ENCODE data around the gene KIF15. TPM values are rescaled to one million over a fixed set of nuclear protein-coding genes. Genes with fewer than 3 reads are reported as not detected.

The KIF15 gene
- total and polyA plus RNA-seq, 2 experiments from 2014 or later = 2.7 to 6.4 TPM

DNA sequence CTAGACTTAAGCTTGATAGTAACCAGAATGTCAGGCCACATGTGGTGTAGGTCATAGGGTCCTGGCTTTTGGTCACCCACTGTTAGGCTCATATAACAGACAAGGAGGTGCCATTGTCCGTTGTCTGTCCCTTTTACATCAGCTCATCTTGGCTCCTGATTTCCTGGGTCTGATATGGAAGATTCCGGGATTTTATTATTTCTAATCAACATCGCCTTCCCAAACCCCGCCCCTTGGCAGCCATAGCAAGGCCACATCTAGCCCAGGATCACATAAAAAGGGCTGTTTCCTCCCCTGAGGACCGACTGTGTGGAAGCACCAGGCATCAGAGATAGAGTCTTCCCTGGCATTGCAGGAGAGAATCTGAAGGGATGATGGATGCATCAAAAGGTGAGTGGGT is 112.7 kb downstream of the KIF15 start, which contains the start of gene TGM4:
TGM4 (plus strand) TSS at position 301 of the 400 bp plus-strand sequence; CDS start at position 372, 71 bp downstream.
- Histone ChIP-seq H3K36me3 (no peaks in the 10 kb centered on the region), H3K27ac (no peak within 1 kb of the TSS), H3K9me3 (ENCODE audit: low read depth) (no peaks in the 10 kb centered on the region), H3K4me3 (no peak within 1 kb of the TSS), H3K27me3 (no peaks in the 10 kb centered on the region), H3K4me1 (ENCODE audit: low read depth) (no peaks in the 10 kb centered on the region)
- DNase-seq (ENCODE audit: low read depth in 1 of 2, low spot score in 1 of 2) = no peak
- TF ChIP-seq, protein P1, sequence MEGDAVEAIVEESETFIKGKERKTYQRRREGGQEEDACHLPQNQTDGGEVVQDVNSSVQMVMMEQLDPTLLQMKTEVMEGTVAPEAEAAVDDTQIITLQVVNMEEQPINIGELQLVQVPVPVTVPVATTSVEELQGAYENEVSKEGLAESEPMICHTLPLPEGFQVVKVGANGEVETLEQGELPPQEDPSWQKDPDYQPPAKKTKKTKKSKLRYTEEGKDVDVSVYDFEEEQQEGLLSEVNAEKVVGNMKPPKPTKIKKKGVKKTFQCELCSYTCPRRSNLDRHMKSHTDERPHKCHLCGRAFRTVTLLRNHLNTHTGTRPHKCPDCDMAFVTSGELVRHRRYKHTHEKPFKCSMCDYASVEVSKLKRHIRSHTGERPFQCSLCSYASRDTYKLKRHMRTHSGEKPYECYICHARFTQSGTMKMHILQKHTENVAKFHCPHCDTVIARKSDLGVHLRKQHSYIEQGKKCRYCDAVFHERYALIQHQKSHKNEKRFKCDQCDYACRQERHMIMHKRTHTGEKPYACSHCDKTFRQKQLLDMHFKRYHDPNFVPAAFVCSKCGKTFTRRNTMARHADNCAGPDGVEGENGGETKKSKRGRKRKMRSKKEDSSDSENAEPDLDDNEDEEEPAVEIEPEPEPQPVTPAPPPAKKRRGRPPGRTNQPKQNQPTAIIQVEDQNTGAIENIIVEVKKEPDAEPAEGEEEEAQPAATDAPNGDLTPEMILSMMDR (IDR thresholded peaks at IDR 0.05; ENCODE audit: low read depth, low read length) = no peak

DNA sequence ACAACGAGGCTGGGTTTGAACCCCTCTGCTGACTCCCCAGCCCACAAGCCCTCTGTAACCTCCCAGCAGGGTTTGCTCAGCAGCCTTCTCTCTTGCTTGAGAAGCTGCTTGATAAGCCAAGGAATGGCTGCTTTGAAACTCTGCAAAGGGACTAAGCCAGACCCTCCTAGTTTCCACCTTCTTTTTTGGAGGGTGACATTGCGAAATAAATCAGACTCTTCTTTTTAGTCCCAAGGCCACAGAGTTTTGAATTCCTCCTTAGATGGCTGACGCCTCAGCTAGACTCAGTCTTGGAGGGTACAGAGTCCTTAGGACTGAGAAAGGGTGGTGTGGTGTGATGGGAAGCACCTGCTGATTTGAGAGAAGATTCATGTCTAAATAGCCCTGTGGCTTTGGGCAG is 114.0 kb downstream of the KIF15 start:
- H3K36me3 ChIP-seq = no peaks in the 10 kb centered on the region

DNA sequence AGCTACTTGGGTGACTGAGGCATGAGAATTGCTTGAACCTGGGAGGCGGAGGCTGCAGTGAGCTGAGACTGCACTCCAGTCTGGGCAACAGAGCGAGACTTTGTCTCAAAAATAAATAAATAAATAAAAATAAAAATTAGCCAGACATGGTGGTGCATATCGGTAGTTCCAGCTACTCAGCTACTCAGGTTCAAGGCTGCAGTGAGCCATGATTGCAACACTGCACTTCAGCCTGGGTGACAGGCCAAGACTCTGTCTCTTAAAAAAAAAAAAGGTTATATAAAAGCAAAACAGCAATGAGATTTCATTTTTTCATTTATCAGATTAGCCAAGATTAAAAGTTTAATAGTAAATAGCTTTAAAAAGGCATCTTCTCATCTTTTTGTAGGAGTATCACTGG is 115.7 kb downstream of the KIF15 start:
- TF ChIP-seq, protein P1 (IDR thresholded peaks at IDR 0.05; ENCODE audit: low read depth, low read length) = no peak
- no peaks in the 10 kb centered on the region for H3K27me3 ChIP-seq

More for the DNA sequence above, 114.0 kb downstream of the KIF15 start:
- no peak overlapping the region for H3K27ac ChIP-seq
- no peaks in the 10 kb centered on the region for H3K9me3 ChIP-seq (ENCODE audit: low read depth)
- H3K4me3 ChIP-seq = no peak overlapping the region
- H3K4me1 ChIP-seq (ENCODE audit: low read depth) = no peaks in the 10 kb centered on the region
- H3K27me3 ChIP-seq = no peaks in the 10 kb centered on the region
- TF ChIP-seq, protein P1 (IDR thresholded peaks at IDR 0.05; ENCODE audit: low read depth, low read length) = no peak
- no peak for DNase-seq (ENCODE audit: low read depth in 1 of 2, low spot score in 1 of 2)

DNA sequence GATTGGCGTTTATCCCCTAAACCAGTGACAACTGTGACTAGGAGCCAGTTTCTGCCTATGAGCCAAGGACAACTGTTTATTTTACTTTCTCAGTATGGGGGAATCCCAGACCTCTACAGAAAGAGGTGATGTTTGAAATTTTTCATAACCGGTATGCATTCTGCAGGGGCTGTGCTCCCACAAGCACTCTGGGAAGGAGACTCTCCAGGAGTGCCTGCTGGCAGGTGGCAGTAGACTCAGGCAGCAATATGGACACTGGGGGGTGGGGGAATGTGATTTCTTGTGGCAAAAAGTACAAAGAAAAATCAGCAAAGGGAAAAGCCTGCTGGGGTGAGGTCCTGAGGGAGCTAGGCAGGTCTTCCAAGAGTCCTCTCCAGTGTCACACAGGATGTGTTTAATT is 118.7 kb downstream of the KIF15 start:
- Histone ChIP-seq H3K27ac (no peak overlapping the region), H3K36me3 (no peaks in the 10 kb centered on the region), H3K4me3 (no peak overlapping the region), H3K4me1 (ENCODE audit: low read depth) (no peaks in the 10 kb centered on the region), H3K27me3 (no peaks in the 10 kb centered on the region), H3K9me3 (ENCODE audit: low read depth) (no peaks in the 10 kb centered on the region)
- TF ChIP-seq, protein P1 (IDR thresholded peaks at IDR 0.05; ENCODE audit: low read depth, low read length) = no peak
- no peak for DNase-seq (ENCODE audit: low read depth in 1 of 2, low spot score in 1 of 2)

More for the DNA sequence above, 115.7 kb downstream of the KIF15 start:
- no peak overlapping the region for H3K4me3 ChIP-seq
- no peaks in the 10 kb centered on the region for H3K9me3 ChIP-seq (ENCODE audit: low read depth)
- H3K36me3 ChIP-seq = no peaks in the 10 kb centered on the region
- no peak overlapping the region for H3K27ac ChIP-seq
- DNase-seq (ENCODE audit: low read depth in 1 of 2, low spot score in 1 of 2) = no peak
- no peaks in the 10 kb centered on the region for H3K4me1 ChIP-seq (ENCODE audit: low read depth)

DNA sequence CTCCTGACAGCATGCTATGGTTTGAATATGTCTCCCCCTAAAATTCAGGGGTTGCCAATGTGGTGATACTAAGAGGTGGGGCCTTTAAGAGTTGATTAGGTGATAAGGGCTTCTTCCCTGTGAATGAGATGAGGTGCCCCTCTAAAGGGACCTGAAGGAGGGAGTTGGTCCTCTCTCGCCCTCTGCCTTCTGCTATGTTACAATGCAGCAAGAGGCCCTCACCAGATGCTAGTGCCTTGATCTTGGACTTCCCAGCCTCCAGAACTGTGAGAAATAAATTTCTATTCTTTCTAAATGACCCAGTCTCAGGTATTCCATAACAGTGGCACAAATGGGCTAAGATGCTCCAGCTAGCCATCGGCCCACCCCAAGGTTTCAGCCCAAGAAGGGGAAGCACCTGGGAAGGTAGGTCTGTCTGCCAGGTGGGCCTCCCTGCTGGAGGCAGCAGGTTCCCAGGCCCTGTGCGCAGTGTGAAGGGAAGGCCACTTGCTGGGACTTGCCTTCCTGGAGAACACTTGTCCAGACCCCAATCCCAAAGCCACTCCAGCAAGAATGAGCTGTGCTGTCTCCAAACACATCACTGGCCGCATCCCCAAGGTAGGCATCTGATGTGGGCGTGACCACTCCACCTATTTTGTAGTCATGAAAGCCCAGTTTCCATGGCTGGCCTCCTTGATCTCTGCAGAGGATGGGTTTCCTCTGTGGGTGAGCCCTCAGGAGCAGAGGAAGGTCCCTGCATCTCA is 121.8 kb downstream of the KIF15 start:
- TF ChIP-seq, protein P1 (IDR thresholded peaks at IDR 0.05; ENCODE audit: low read depth, low read length) = no peak
- Histone ChIP-seq H3K9me3 (ENCODE audit: low read depth) (no peaks in the 10 kb centered on the region), H3K4me1 (ENCODE audit: low read depth) (no peaks in the 10 kb centered on the region), H3K27ac (no peak overlapping the region), H3K4me3 (no peak overlapping the region), H3K27me3 (no peaks in the 10 kb centered on the region), H3K36me3 (no peaks in the 10 kb centered on the region)
- DNase-seq (ENCODE audit: low read depth in 1 of 2, low spot score in 1 of 2) = no peak
